Neutrophil (primary cell): ENCODE results near the gene PAK4.

ENCODE experiments used
- H3K27ac ChIP-seq: fragments of 200-600 bp; sonication (generic); 2 replicates; pipeline ENCODE4 v1.5.1; 2016; ENCODE audit warnings: mild to moderate bottlenecking, moderate library complexity
- H3K27me3 ChIP-seq: fragments of 200-600 bp; sonication (generic); 2 replicates; pipeline ENCODE4 v1.6.0; 2016; ENCODE audit warnings: mild to moderate bottlenecking
- H3K36me3 ChIP-seq: fragments of 200-600 bp; sonication (generic); 2 replicates; pipeline ENCODE4 v1.5.1; 2017
- H3K4me1 ChIP-seq, 2 experiments: fragments of 200-600 bp in 1 of 2; sonication (generic) in 1 of 2; 1 replicate in 1 of 2; 2 replicates in 1 of 2; pipeline versions ENCODE4 v1.5.1 to v1.6.1; 2013 to 2016; ENCODE audit warnings: low read depth in 1 of 2, low read length in 1 of 2, mild to moderate bottlenecking in 1 of 2, moderate library complexity in 1 of 2; ENCODE audit not compliant: control insufficient read depth in 1 of 2, insufficient read depth in 1 of 2
- H3K4me3 ChIP-seq, 2 experiments: fragments of 200-600 bp in 1 of 2; sonication (generic) in 1 of 2; 1 replicate in 1 of 2; 2 replicates in 1 of 2; pipeline ENCODE4 v1.5.1; 2013 to 2016; ENCODE audit warnings: low read depth in 1 of 2, low read length in 1 of 2, mild to moderate bottlenecking in 1 of 2, moderate library complexity in 1 of 2
- H3K9me3 ChIP-seq: fragments of 200-600 bp; sonication (generic); 2 replicates; pipeline ENCODE4 v1.5.1; 2016
- CTCF ChIP-seq: fragments of 200-600 bp; sonication (generic); IDR thresholded peaks from 2 replicates; pipeline ENCODE4 v1.5.1; 2016; ENCODE audit warnings: antibody characterized with exemption

The PAK4 gene

GRCh38 chr19:39125554-39126311 lies at the start of gene PAK4:
TSS of gene PAK4 (plus strand) at chr19:39125786. CDS start at chr19:39169554, 43,768 bp downstream.
- peak; percentile 8 for TF ChIP-seq CTCF
- H3K9me3 ChIP-seq = no peaks in the 10 kb centered on the region
- peak within 1 kb of the TSS; percentile 67 to 79 for H3K4me3 ChIP-seq
- peak within 1 kb of the TSS; percentile 79 for H3K27ac ChIP-seq
- H3K27me3 ChIP-seq = peaks cover 4% of the 10 kb centered on the region
- no peaks in the 10 kb centered on the region for H3K36me3 ChIP-seq
- H3K4me1 ChIP-seq = peaks cover 7 to 15% of the 10 kb centered on the region in 2 experiments

- no peak for TF ChIP-seq CTCF
- Histone ChIP-seq H3K27me3 (peaks cover 40% of the 10 kb centered on the region), H3K9me3 (no peaks in the 10 kb centered on the region), H3K27ac (no peak overlapping the region), H3K4me3 (no peak overlapping the region), H3K36me3 (no peaks in the 10 kb centered on the region), H3K4me1 (no peaks in the 10 kb centered on the region)
Measured at GRCh38 chr19:39077323-39077722, 48.3 kb upstream of the PAK4 start.

- Histone ChIP-seq H3K4me1 (no peaks in the 10 kb centered on the region), H3K36me3 (no peaks in the 10 kb centered on the region), H3K27me3 (peaks cover 53% of the 10 kb centered on the region), H3K9me3 (no peaks in the 10 kb centered on the region), H3K27ac (no peak overlapping the region), H3K4me3 (no peak overlapping the region)
- no peak for TF ChIP-seq CTCF
Measured at GRCh38 chr19:39078436-39079200, 47.0 kb upstream of the PAK4 start.

- H3K36me3 ChIP-seq = no peaks in the 10 kb centered on the region
- TF ChIP-seq CTCF = no peak
Measured at GRCh38 chr19:39080431-39080830, 45.2 kb upstream of the PAK4 start.

GRCh38 chr19:39082167-39082566 lies 43.4 kb upstream of the PAK4 start:
- no peaks in the 10 kb centered on the region for H3K4me1 ChIP-seq
- H3K4me3 ChIP-seq = no peak overlapping the region
- H3K36me3 ChIP-seq = no peaks in the 10 kb centered on the region
- peaks cover 85% of the 10 kb centered on the region for H3K27me3 ChIP-seq
- no peaks in the 10 kb centered on the region for H3K9me3 ChIP-seq
- H3K27ac ChIP-seq = no peak overlapping the region
- no peak for TF ChIP-seq CTCF

More at GRCh38 chr19:39080431-39080830, 45.2 kb upstream of the PAK4 start:
- H3K27me3 ChIP-seq = peaks cover 68% of the 10 kb centered on the region
- no peaks in the 10 kb centered on the region for H3K9me3 ChIP-seq
- H3K27ac ChIP-seq = no peak overlapping the region
- no peaks in the 10 kb centered on the region for H3K4me1 ChIP-seq
- H3K4me3 ChIP-seq = no peak overlapping the region
